IMR-90 (cell line): Measurements from ENCODE around the gene GCLC. TPM values are rescaled to one million over a fixed set of nuclear protein-coding genes. Genes with fewer than 3 reads are reported as not detected.

ENCODE experiments used
- ATAC-seq: fragments of 200-7000 bp; cut with Tn5 transposase; 2 replicates; pipeline ENCODE4 v1.9.1; 2020; ENCODE audit warnings: low read depth, mild to moderate bottlenecking, moderate library complexity
- BruUV-seq: library from RNA; stranded (reverse); fragments of 400-500 nt; replicated peaks from 2 replicates; lab custom pipeline; 2021; lab: Mats Ljungman, UMichigan
- CTCF ChIA-PET: fragments of 300-600 bp; formaldehyde crosslinking; extraction: SDS; loops from one replicate; lab custom pipeline; 2021; ENCODE audit warnings: antibody characterized with exemption; lab: Yijun Ruan, JAX
- POLR2A ChIA-PET: fragments of 300-600 bp; sonication (Branson Sonifier 250); formaldehyde crosslinking; loops from one replicate; lab custom pipeline; 2022; ENCODE audit warnings: antibody characterized with exemption; ENCODE audit not compliant: unreplicated experiment; lab: Charles Lee
- DNase-seq: peaks from one replicate; pipeline ENCODE4 v3.0.0; 2013
- H2AFZ ChIP-seq: replicated peaks from 2 replicates; pipeline ENCODE3; 2013; ENCODE audit warnings: low read length, mild to moderate bottlenecking; ENCODE audit not compliant: poor library complexity
- H2AK5ac ChIP-seq: 2 replicates; pipeline ENCODE4 v1.6.1; 2013; ENCODE audit warnings: low read depth, low read length, inconsistent platforms
- H2AK9ac ChIP-seq: replicated peaks from 2 replicates; pipeline ENCODE3; 2013; ENCODE audit warnings: mild to moderate bottlenecking, low read depth, low read length, moderate library complexity; ENCODE audit not compliant: poor library complexity
- H2BK120ac ChIP-seq: 2 replicates; pipeline ENCODE4 v1.6.1; 2013; ENCODE audit warnings: low read depth, low read length, inconsistent platforms
- H2BK15ac ChIP-seq: 3 replicates; pipeline ENCODE4 v1.6.1; 2013; ENCODE audit warnings: low read depth, low read length, inconsistent platforms
- H2BK20ac ChIP-seq: 2 replicates; pipeline ENCODE4 v1.6.1; 2013; ENCODE audit warnings: low read depth, mild to moderate bottlenecking, inconsistent platforms, low read length, moderate library complexity
- H2BK5ac ChIP-seq: 2 replicates; pipeline ENCODE4 v1.6.1; 2013; ENCODE audit warnings: mild to moderate bottlenecking, low read depth, low read length, inconsistent platforms; ENCODE audit not compliant: poor library complexity, severe bottlenecking
- H3K14ac ChIP-seq: replicated peaks from 2 replicates; pipeline ENCODE4 v1.6.1; 2013; ENCODE audit warnings: low read depth, low read length, inconsistent platforms
- H3K18ac ChIP-seq: 2 replicates; pipeline ENCODE4 v1.6.1; 2013; ENCODE audit warnings: low read depth, low read length, control low read depth
- H3K23ac ChIP-seq: 2 replicates; pipeline ENCODE4 v1.6.1; 2013; ENCODE audit warnings: low read depth, low read length, inconsistent platforms
- H3K27ac ChIP-seq: 2 replicates; pipeline ENCODE4 v1.5.1; 2013; ENCODE audit warnings: mild to moderate bottlenecking, control low read depth, low read length; ENCODE audit not compliant: insufficient read depth
- H3K27me3 ChIP-seq: 2 replicates; pipeline ENCODE4 v1.6.1; 2013; ENCODE audit warnings: low read length; ENCODE audit not compliant: control insufficient read depth, insufficient read depth
- H3K36me3 ChIP-seq: 2 replicates; pipeline ENCODE4 v1.6.1; 2013; ENCODE audit warnings: low read length, mixed read lengths; ENCODE audit not compliant: control insufficient read depth, insufficient read depth
- H3K4ac ChIP-seq: 2 replicates; pipeline ENCODE4 v1.6.1; 2013; ENCODE audit warnings: low read depth, low read length, inconsistent platforms
- H3K4me1 ChIP-seq: 2 replicates; pipeline ENCODE4 v1.6.1; 2013; ENCODE audit warnings: low read length, mixed read lengths; ENCODE audit not compliant: control insufficient read depth, insufficient read depth
- H3K4me2 ChIP-seq: 2 replicates; pipeline ENCODE4 v1.6.1; 2013; ENCODE audit warnings: low read depth, mild to moderate bottlenecking, control low read depth, low read length, moderate library complexity
- H3K4me3 ChIP-seq: 2 replicates; pipeline ENCODE4 v1.5.1; 2013; ENCODE audit warnings: low read depth, mild to moderate bottlenecking, control low read depth, low read length, moderate library complexity; ENCODE audit not compliant: insufficient read depth
- H3K56ac ChIP-seq: 2 replicates; pipeline ENCODE4 v1.6.1; 2013; ENCODE audit warnings: low read length, inconsistent platforms; ENCODE audit not compliant: insufficient read depth; ENCODE audit errors: extremely low read depth
- H3K79me1 ChIP-seq, 2 experiments: 2 replicates each; pipeline ENCODE4 v1.6.1; 2013; ENCODE audit warnings: low read length in 2 of 2, inconsistent platforms in 1 of 2, low read depth in 1 of 2
- H3K9ac ChIP-seq: 2 replicates; pipeline ENCODE4 v1.6.1; 2013; ENCODE audit warnings: low read depth, low read length, control low read depth
- H3K9me1 ChIP-seq: 2 replicates; pipeline ENCODE4 v1.6.1; 2013; ENCODE audit warnings: low read length, inconsistent platforms; ENCODE audit not compliant: insufficient read depth
- H3K9me3 ChIP-seq: 2 replicates; pipeline ENCODE4 v1.6.1; 2013; ENCODE audit warnings: low read length; ENCODE audit not compliant: control insufficient read depth, insufficient read depth
- H4K20me1 ChIP-seq: 2 replicates; pipeline ENCODE4 v1.6.1; 2013; ENCODE audit warnings: low read length, inconsistent platforms; ENCODE audit not compliant: insufficient read depth
- H4K5ac ChIP-seq: 2 replicates; pipeline ENCODE4 v1.6.1; 2013; ENCODE audit warnings: mild to moderate bottlenecking, low read depth, low read length, control low read depth
- H4K8ac ChIP-seq, 2 experiments: 2 replicates each; pipeline ENCODE4 v1.6.1; 2013; ENCODE audit warnings: low read depth in 2 of 2, low read length in 2 of 2, control low read depth in 1 of 2, inconsistent platforms in 1 of 2
- H4K91ac ChIP-seq: 2 replicates; pipeline ENCODE4 v1.6.1; 2013; ENCODE audit warnings: low read depth, low read length, inconsistent platforms; ENCODE audit not compliant: insufficient read depth
- BHLHE40 ChIP-seq: fragments of 150-350 bp; IDR thresholded peaks from 2 replicates; pipeline ENCODE4 v1.6.1; 2016; ENCODE audit warnings: mild to moderate bottlenecking, low read depth, low read length
- CEBPB ChIP-seq: IDR thresholded peaks from 2 replicates; pipeline ENCODE4 v1.6.1; 2012; ENCODE audit warnings: low read depth, low read length, improper control_type of control experiment
- CHD1 ChIP-seq: IDR thresholded peaks from 2 replicates; pipeline ENCODE4 v1.6.1; 2012; ENCODE audit warnings: low read depth, low read length, improper control_type of control experiment
- CTCF ChIP-seq: conservative IDR thresholded peaks from 2 replicates; pipeline ENCODE4 v1.5.1; 2012; ENCODE audit warnings: mild to moderate bottlenecking, low read depth, low read length, improper control_type of control experiment
- ELK1 ChIP-seq: fragments of 150-350 bp; IDR thresholded peaks from 2 replicates; pipeline ENCODE4 v1.6.1; 2016; ENCODE audit warnings: low read depth, mild to moderate bottlenecking, low read length, moderate library complexity, borderline replicate concordance
- FOS ChIP-seq: fragments of 150-350 bp; IDR thresholded peaks from 2 replicates; pipeline ENCODE4 v1.6.1; 2016; ENCODE audit warnings: low read depth, low read length
- MAFK ChIP-seq: IDR thresholded peaks from 2 replicates; pipeline ENCODE4 v1.6.1; 2012; ENCODE audit warnings: low read depth, low read length, improper control_type of control experiment
- NFE2L2 ChIP-seq: fragments of 150-350 bp; IDR thresholded peaks from 2 replicates; pipeline ENCODE4 v1.6.1; 2016; ENCODE audit warnings: low read depth, mild to moderate bottlenecking, low read length
- POLR2A ChIP-seq: IDR thresholded peaks from 2 replicates; pipeline ENCODE4 v1.6.1; 2012; ENCODE audit warnings: mild to moderate bottlenecking, low read depth, low read length
- RAD21 ChIP-seq: IDR thresholded peaks from 2 replicates; pipeline ENCODE4 v1.6.1; 2012; ENCODE audit warnings: low read length, improper control_type of control experiment
- RFX5 ChIP-seq: IDR thresholded peaks from 2 replicates; pipeline ENCODE4 v1.8.0; 2012; ENCODE audit warnings: low read depth, mild to moderate bottlenecking, low read length, moderate library complexity
- SMC3 ChIP-seq: fragments of 150-350 bp; IDR thresholded peaks from 2 replicates; pipeline ENCODE4 v1.6.1; 2016; ENCODE audit warnings: low read depth, mild to moderate bottlenecking, antibody characterized with exemption, low read length, moderate library complexity
- USF2 ChIP-seq: fragments of 150-350 bp; IDR thresholded peaks from 2 replicates; pipeline ENCODE4 v1.6.1; 2017; ENCODE audit warnings: mild to moderate bottlenecking, antibody characterized with exemption, low read length, low read depth
- WGBS, 2 experiments: methylation state at CpG; one replicate each; pipeline versions ENCODE4 v1.1.5 to v1.1.7; 2013; ENCODE audit warnings: missing lambda C conversion rate in 2 of 2; ENCODE audit not compliant: insufficient read length in 1 of 2; ENCODE audit errors: extremely low coverage in 2 of 2; 5-methylcytosine and 5-hydroxymethylcytosine counted together
- dilution Hi-C: fragments of 300-500 bp; cut with HindIII; formaldehyde crosslinking; loops from one replicate; pipeline ENCODE4 v1.14.3; 2018; ENCODE audit warnings: low sequenced_read_pairs; ENCODE audit not compliant: unreplicated experiment
- in situ Hi-C: fragments of 300-500 bp; cut with MboI; formaldehyde crosslinking; loops from 3 replicates; pipeline ENCODE4 v1.14.3; 2019; ENCODE audit warnings: low sequenced_read_pairs, inconsistent platforms, mixed read lengths
- intact Hi-C: fragments of 100-400 bp; cut with micrococcal nuclease; formaldehyde crosslinking; loops from 2 replicates; pipeline ENCODE4 v1.10.0; 2022
- polyA plus RNA-seq, 3 experiments: library from polyadenylated mRNA; depleted of rRNA; stranded (reverse); fragments of >200 nt; gene quantifications; 2 replicates each; pipeline ENCODE4 v1.2.3, GENCODE V29; 2012; ENCODE audit warnings: low replicate concordance in 1 of 3
- total RNA-seq: library from RNA; depleted of rRNA; stranded (reverse); fragments of >200 nt; gene quantifications from 2 replicates; pipeline ENCODE4 v1.2.3, GENCODE V29; 2012

The GCLC gene
- total and polyA plus RNA-seq, 2 of the 4 experiments (the other 2 are of a cell fraction): 14.2 to 24.2 TPM

DNA sequence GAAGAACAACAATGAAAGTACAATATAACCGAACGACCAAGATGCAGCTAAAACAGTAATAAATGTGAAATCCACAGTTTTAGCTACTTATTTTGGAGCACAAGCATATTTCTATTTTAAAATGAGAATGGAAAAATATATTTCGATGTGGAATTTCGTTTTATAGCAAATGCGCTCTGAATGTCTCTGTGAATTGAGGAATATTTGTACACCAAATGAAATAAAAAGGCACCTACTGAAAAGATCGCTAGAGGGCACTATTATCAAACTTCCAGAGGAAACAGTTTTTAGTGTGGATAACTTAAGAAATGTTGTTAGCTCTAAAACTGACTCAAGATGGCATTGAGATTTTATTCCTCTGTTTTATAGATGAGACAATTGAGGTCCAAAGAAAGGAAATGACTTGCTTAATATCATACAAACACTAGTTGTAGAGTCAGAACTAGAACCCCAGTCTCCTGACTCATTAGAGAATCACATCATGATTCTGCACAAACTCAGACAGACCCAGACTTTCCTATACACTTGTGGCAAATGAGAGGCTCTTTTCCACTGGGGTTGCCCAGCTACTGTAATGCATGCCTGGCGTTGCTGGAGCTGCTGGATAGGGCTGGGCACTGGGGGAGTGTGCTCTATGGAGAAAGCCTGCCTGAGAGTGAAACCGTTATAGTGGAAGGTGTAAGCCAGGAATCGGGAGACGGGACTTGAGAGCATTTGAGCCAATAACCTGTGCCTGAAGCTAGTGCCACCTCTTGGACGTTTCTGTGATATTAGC lies 51.9 kb downstream of the GCLC start:
- dilution Hi-C loops: no loop called here

More for the DNA sequence above, 51.9 kb downstream of the GCLC start:
- intact Hi-C loops (loop anchor here (1.0 kb wide), 4 partner anchors 52 to 464 kb away; partner anchors contain the start of gene GCLC), in situ Hi-C loops (loop anchor here (5.0 kb wide), 1 partner anchor 464 kb away; no protein-coding TSS in a partner anchor)
- peaks cover 10% of the 10 kb centered on the region; the same call in 1 of the 2 replicates for H3K9me1 ChIP-seq
- peak overlapping the region; percentile 76 for H2BK20ac ChIP-seq
- peak overlapping the region; percentile 43; the same call in 1 of the 2 replicates for H3K56ac ChIP-seq
- no peaks in the 10 kb centered on the region for H3K79me1 ChIP-seq
- DNase-seq: peak; percentile 73
- no peaks in the 10 kb centered on the region; the same call in 1 of the 2 replicates for H4K20me1 ChIP-seq
- peak; percentile 5 for ATAC-seq
- H4K8ac ChIP-seq: peak overlapping the region in 1 of 2 experiments; percentile 32; a peak in 1 of 4 replicates
- peak overlapping the region; percentile 64; the same call in 2 of the 3 replicates for H2BK15ac ChIP-seq
- CTCF ChIA-PET: interaction anchor here (0.6 to 2.7 kb wide), 26 partner anchors 9 to 463 kb away, joined by 3 to 24 read pairs (median 5); partner anchors contain the start of gene GCLC
- peak overlapping the region; percentile 40; the same call in 1 of the 2 replicates for H3K14ac ChIP-seq
- H2AK5ac ChIP-seq: peak overlapping the region; percentile 60
- peak overlapping the region; percentile 59 for H2BK5ac ChIP-seq
- H2AFZ ChIP-seq: peak overlapping the region; percentile 25
- peak overlapping the region; percentile 61 for H3K18ac ChIP-seq
- no peak overlapping the region for H2AK9ac ChIP-seq
- POLR2A ChIA-PET: interaction anchor here (0.6 to 1.3 kb wide), 3 partner anchors 226 to 235 kb away, joined by 4 to 8 read pairs (median 5); no protein-coding TSS in a partner anchor
- no peaks in the 10 kb centered on the region for H3K36me3 ChIP-seq
- no peaks in the 10 kb centered on the region for H3K9me3 ChIP-seq
- H3K4me1 ChIP-seq: peaks cover 18% of the 10 kb centered on the region
- peak overlapping the region; percentile 51 for H3K23ac ChIP-seq
- H3K4me3 ChIP-seq: peak overlapping the region; percentile 0; the same call in 1 of the 2 replicates
- WGBS, 2 experiments: 63% methylated on average over 3 of the region's 11 CpGs; no CpG with 5 or more reads in 1 of the 2 experiments
- BruUV-seq: no TSS peak
- peak overlapping the region; percentile 1 for H4K5ac ChIP-seq
- peak overlapping the region; percentile 76 for H2BK120ac ChIP-seq
- H3K9ac ChIP-seq: peak overlapping the region; percentile 24; the same call in 1 of the 2 replicates
- peak overlapping the region; percentile 47 for H3K4me2 ChIP-seq
- peak overlapping the region; percentile 79 for H4K91ac ChIP-seq
- peak; percentile 24; the same call in 1 of the 2 replicates for TF ChIP-seq CEBPB
- TF ChIP-seq FOS: no peak
- TF ChIP-seq CTCF: peak; percentile 89
- no peak for TF ChIP-seq CHD1
- TF ChIP-seq BHLHE40: 0 out of 2 replicates have a peak, but pooled peaks have one; percentile 6
- TF ChIP-seq RFX5: no peak
- TF ChIP-seq MAFK: peak; percentile 1; the same call in 1 of the 2 replicates
- TF ChIP-seq USF2: no peak
- peak; percentile 78 for TF ChIP-seq RAD21
- peak; percentile 56; the same call in 1 of the 2 replicates for TF ChIP-seq NFE2L2
- TF ChIP-seq SMC3: peak; percentile 79
- TF ChIP-seq ELK1: no peak
- no peak for TF ChIP-seq POLR2A
- no peaks in the 10 kb centered on the region for H3K27me3 ChIP-seq
- peak overlapping the region; percentile 55 for H3K27ac ChIP-seq
- H3K4ac ChIP-seq: peak overlapping the region; percentile 78
